Activated naive CD8-positive, alpha-beta T cell treated with anti-CD3 and anti-CD28 coated beads, Interleukin-2, amount 10 ng/mL, durations not matched to agents 7 days and 5 days (primary cell): Measurements from ENCODE around the gene CEBPB. TPM values are rescaled to one million over a fixed set of nuclear protein-coding genes. Genes with fewer than 3 reads are reported as not detected.

Source experiments
- ATAC-seq: fragments of 150-1000 bp; cut with Tn5 transposase; one replicate; pipeline ENCODE4 v1.10.0; 2021; ENCODE audit warnings: low read depth, moderate library complexity
- POLR2A ChIA-PET: fragments of 350-600 bp; sonication (Branson Sonifier 250); formaldehyde crosslinking; loops from one replicate; lab custom pipeline; 2021; ENCODE audit warnings: antibody characterized with exemption; lab: Charles Lee
- DNase-seq: peaks from one replicate; pipeline ENCODE4 v3.0.0; 2021
- H3K27ac Mint-ChIP-seq: one replicate; pipeline ENCODE4 v1.8.0; 2022; ENCODE audit warnings: mild to moderate bottlenecking, mixed read lengths
- H3K27me3 Mint-ChIP-seq: one replicate; pipeline ENCODE4 v1.8.0; 2022; ENCODE audit warnings: mild to moderate bottlenecking, moderate library complexity, mixed read lengths
- H3K36me3 Mint-ChIP-seq: one replicate; pipeline ENCODE4 v1.8.0; 2021; ENCODE audit warnings: mild to moderate bottlenecking, mixed read lengths
- H3K4me1 Mint-ChIP-seq: one replicate; pipeline ENCODE4 v1.8.0; 2021; ENCODE audit warnings: mixed read lengths
- H3K4me3 Mint-ChIP-seq: one replicate; pipeline ENCODE4 v1.8.0; 2022; ENCODE audit warnings: mild to moderate bottlenecking, moderate library complexity, mixed read lengths
- H3K9me3 Mint-ChIP-seq: one replicate; pipeline ENCODE4 v1.8.0; 2021; ENCODE audit warnings: mixed read lengths
- total RNA-seq, 2 experiments: library from RNA; stranded (reverse); gene quantifications; one replicate each; pipeline ENCODE4 v1.2.3, GENCODE V29; 2021

The CEBPB gene
- total RNA-seq, 2 experiments from 2014 or later = 38.3 to 38.7 TPM

DNA sequence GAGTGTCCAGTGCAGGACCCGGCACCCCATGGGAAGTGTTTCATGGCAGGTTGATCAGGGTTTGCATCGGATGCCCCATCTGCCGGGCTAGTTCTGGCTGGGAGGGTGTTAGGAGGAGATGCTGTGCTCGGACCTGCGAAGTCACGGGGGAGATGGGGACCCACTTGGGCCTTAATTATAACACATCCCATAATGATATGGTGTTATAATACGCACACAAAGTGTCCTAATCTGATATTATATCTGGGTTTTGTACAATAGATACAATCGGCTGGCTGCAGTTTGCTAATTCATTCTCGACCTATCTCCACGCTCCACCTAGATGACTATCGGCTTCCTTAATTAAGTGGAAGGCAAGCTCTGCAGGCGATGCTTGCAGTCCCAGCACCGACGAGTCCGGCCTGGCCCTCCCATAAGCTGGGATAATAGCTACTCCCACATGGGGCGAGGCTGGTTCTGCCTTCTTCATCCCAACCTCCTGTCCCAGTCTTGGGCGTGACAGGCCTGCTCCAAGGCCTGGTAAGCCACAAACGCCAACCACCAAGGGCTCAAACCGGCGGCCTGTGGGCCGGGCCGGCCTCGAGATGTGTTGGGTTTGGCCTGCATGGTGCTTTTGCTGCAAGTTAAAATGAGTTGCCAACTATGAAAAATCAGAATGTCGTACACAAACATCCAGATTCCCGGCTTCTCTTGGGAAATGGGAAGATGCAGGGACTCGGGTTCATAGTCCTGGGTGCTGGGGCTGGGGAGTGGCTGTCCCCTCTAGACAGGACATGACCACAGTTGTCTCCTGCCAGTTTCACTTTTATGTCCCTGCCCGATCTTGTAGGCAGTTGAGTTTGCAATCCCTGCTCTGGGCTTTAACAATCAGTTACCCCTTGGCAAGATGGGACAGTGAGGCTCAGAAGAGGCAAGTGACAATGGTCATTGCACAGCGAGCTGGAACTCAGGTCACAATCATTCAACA, 32.7 kb downstream of the CEBPB start:
- Mint-ChIP-seq H3K4me1 (peaks cover 21% of the 10 kb centered on the region), H3K9me3 (peaks cover 3% of the 10 kb centered on the region), H3K36me3 (no peaks in the 10 kb centered on the region), H3K4me3 (no peak overlapping the region), H3K27ac (no peak overlapping the region), H3K27me3 (peaks cover 4% of the 10 kb centered on the region)
- ATAC-seq (no peak), DNase-seq (no peak)
- POLR2A ChIA-PET = no interaction called here

GRCh38 chr20:50224052-50224451, 33.4 kb downstream of the CEBPB start:
- Mint-ChIP-seq H3K4me3 (no peak overlapping the region), H3K9me3 (peaks cover 3% of the 10 kb centered on the region), H3K4me1 (peaks cover 21% of the 10 kb centered on the region), H3K27me3 (peaks cover 4% of the 10 kb centered on the region), H3K36me3 (no peaks in the 10 kb centered on the region), H3K27ac (peak overlapping the region; percentile 19)
- DNase-seq (no peak), ATAC-seq (no peak)
- POLR2A ChIA-PET = no interaction called here

DNA sequence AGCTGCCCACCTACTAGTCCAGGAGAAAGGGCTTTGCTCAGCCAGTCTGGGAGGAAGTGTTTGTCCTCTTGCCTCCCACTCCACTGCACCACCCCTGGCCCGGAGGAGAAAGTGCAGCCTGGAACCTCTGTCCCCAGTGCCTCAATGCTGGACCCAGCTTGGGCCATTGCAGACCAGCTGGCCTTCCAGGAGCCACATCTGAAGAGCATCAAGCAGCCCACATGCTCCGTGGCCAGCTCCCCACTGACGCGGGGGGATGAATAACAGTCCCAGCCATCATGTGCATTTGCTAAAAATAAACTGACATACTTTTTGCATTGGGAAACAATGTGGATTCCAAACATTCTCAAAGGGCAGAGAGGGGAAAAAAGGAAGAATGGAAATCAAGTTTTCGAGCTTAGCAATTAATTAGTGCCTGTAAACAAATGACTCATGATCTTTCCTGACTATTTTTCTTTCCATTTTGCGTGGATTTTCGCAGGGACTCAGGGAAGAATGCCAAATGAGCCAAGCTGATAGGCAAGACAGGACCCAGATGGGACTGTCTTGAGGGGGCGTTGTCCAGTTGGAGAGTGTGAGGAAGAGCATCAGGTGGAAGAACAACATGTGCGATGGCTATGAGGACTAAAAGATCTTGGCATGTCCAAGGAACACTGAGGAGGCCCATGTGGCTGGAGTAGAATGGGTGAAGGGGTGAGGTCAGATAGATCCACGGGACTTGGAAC, 34.1 kb downstream of the CEBPB start:
- no peak for ATAC-seq

DNA sequence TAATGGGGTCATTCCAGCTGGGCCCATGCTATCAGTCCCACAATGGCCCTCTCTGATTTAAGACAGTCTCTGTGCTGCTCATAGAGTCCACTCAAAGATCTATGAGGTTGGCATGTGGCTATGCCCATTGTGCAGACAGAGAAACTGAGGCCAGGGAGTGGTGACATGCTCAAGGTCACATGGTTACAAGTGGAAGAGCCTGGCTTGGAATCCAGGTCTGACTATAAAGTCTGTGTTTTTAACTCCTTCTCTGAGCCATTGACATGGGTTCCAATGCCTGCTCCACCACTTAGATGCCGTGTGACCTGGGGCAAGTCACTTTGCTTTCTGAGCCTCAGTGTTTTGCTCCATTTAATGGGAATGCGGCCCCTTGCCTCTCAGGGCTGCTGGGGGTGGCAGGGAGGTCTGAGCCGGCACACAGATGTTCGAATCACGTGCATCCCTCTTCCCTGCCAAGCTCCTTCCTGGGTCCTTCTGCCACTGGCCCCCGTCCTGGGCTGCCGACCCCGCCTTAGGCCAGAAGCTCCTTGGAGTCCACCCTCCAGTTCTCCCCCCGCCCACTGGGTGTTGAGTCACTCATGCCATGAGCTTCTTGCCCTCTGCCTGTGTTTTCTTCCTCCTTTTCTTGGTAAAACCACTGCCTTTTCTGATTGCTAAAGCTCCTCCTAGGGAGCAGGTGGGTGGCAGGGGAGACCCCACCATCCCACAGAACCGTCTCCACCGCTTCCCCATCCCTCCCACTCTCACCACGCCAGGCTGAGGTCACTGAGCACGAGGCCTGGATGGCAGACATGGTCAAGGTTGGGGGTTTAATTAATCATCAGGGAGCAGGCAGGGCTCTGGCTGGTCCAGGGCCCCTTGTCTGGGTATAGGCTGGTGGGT, 35.7 kb downstream of the CEBPB start:
- Mint-ChIP-seq H3K36me3 (no peaks in the 10 kb centered on the region), H3K27ac (peak overlapping the region; percentile 57), H3K9me3 (peaks cover 3% of the 10 kb centered on the region), H3K27me3 (peaks cover 7% of the 10 kb centered on the region), H3K4me1 (peaks cover 26% of the 10 kb centered on the region), H3K4me3 (no peak overlapping the region)
- POLR2A ChIA-PET = interaction anchor here (0.8 kb wide), 1 partner anchor 34 kb away, joined by 3 read pairs; no protein-coding TSS in a partner anchor
- ATAC-seq = peak; percentile 9
- no peak for DNase-seq

More for the DNA sequence above, 34.1 kb downstream of the CEBPB start:
- Mint-ChIP-seq H3K27ac (no peak overlapping the region), H3K36me3 (no peaks in the 10 kb centered on the region), H3K27me3 (peaks cover 7% of the 10 kb centered on the region), H3K4me3 (no peak overlapping the region), H3K9me3 (peaks cover 3% of the 10 kb centered on the region), H3K4me1 (peaks cover 26% of the 10 kb centered on the region)
- no peak for DNase-seq
- POLR2A ChIA-PET = no interaction called here

- POLR2A ChIA-PET = interaction anchor here (0.7 kb wide), 1 partner anchor 289 kb away, joined by 3 read pairs; no protein-coding TSS in a partner anchor
Measured at GRCh38 chr20:50227506-50227905, 36.9 kb downstream of the CEBPB start.

GRCh38 chr20:50229156-50229607, 38.6 kb downstream of the CEBPB start:
- peak overlapping the region; percentile 34 for H3K27ac Mint-ChIP-seq
- H3K4me3 Mint-ChIP-seq = no peak overlapping the region
- H3K36me3 Mint-ChIP-seq = no peaks in the 10 kb centered on the region
- DNase-seq = no peak
- H3K27me3 Mint-ChIP-seq = peaks cover 7% of the 10 kb centered on the region
- ATAC-seq = no peak
- peaks cover 23% of the 10 kb centered on the region for H3K4me1 Mint-ChIP-seq
- H3K9me3 Mint-ChIP-seq = peaks cover 3% of the 10 kb centered on the region
- POLR2A ChIA-PET = no interaction called here

More at GRCh38 chr20:50227506-50227905, 36.9 kb downstream of the CEBPB start:
- ATAC-seq (no peak), DNase-seq (no peak)
- H3K36me3 Mint-ChIP-seq = no peaks in the 10 kb centered on the region
- H3K4me3 Mint-ChIP-seq = no peak overlapping the region
- peaks cover 3% of the 10 kb centered on the region for H3K9me3 Mint-ChIP-seq
- peaks cover 23% of the 10 kb centered on the region for H3K4me1 Mint-ChIP-seq
- H3K27me3 Mint-ChIP-seq = peaks cover 7% of the 10 kb centered on the region
- H3K27ac Mint-ChIP-seq = no peak overlapping the region

- peaks cover 3% of the 10 kb centered on the region for H3K27me3 Mint-ChIP-seq
- no peak overlapping the region for H3K4me3 Mint-ChIP-seq
- H3K27ac Mint-ChIP-seq = no peak overlapping the region
- H3K4me1 Mint-ChIP-seq = peaks cover 19% of the 10 kb centered on the region
- H3K36me3 Mint-ChIP-seq = no peaks in the 10 kb centered on the region
- DNase-seq (no peak), ATAC-seq (no peak)
- POLR2A ChIA-PET = no interaction called here
- no peaks in the 10 kb centered on the region for H3K9me3 Mint-ChIP-seq
Measured at GRCh38 chr20:50230184-50230583, 39.6 kb downstream of the CEBPB start.

DNA sequence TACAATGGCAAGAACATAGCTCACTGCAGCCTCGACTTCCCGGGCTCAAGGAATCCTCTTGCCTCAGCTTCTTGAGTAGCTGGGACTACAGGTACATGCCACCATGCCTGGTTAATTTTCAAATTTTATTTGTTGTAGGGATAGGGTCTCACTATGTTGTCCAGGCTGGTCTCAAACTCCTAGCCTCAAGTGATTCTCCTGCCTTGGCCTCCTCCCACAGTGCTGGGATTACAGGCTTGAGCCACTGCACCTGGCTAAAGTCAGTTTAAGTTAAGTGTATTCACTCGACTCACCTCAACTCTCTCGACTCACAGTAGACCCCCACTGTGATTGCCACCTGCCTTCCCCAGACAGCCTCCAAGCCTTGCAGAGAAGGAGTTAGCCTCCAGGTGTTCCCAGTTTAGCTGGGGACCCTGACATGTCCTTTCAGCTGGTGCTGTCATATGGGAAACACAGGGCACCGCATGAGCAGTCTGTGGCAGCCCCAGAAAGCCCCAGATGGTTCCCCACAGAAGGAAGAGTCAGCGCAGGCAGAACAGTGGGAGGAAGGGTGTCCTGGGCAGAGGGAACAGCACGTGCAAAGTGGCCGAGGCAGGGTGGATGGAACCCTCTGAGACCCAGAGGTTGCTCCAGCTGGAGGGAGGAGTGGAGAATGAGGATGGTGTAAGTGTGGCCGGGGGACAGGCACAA, 40.4 kb downstream of the CEBPB start:
- no peaks in the 10 kb centered on the region for H3K9me3 Mint-ChIP-seq
- H3K27ac Mint-ChIP-seq = no peak overlapping the region
- POLR2A ChIA-PET = no interaction called here
- ATAC-seq (no peak), DNase-seq (no peak)
- peaks cover 3% of the 10 kb centered on the region for H3K27me3 Mint-ChIP-seq
- H3K36me3 Mint-ChIP-seq = no peaks in the 10 kb centered on the region
- H3K4me3 Mint-ChIP-seq = no peak overlapping the region
- peaks cover 23% of the 10 kb centered on the region for H3K4me1 Mint-ChIP-seq

GRCh38 chr20:50231854-50232253, 41.2 kb downstream of the CEBPB start:
- no peak for ATAC-seq
- H3K4me3 Mint-ChIP-seq = no peak overlapping the region
- POLR2A ChIA-PET = no interaction called here
- H3K27me3 Mint-ChIP-seq = peaks cover 3% of the 10 kb centered on the region
- H3K9me3 Mint-ChIP-seq = no peaks in the 10 kb centered on the region
- peaks cover 23% of the 10 kb centered on the region for H3K4me1 Mint-ChIP-seq
- no peak for DNase-seq
- H3K27ac Mint-ChIP-seq = no peak overlapping the region
- H3K36me3 Mint-ChIP-seq = no peaks in the 10 kb centered on the region

GRCh38 chr20:50232651-50233324, 42.2 kb downstream of the CEBPB start:
- Mint-ChIP-seq H3K4me3 (no peak overlapping the region), H3K4me1 (peaks cover 20% of the 10 kb centered on the region)

DNA sequence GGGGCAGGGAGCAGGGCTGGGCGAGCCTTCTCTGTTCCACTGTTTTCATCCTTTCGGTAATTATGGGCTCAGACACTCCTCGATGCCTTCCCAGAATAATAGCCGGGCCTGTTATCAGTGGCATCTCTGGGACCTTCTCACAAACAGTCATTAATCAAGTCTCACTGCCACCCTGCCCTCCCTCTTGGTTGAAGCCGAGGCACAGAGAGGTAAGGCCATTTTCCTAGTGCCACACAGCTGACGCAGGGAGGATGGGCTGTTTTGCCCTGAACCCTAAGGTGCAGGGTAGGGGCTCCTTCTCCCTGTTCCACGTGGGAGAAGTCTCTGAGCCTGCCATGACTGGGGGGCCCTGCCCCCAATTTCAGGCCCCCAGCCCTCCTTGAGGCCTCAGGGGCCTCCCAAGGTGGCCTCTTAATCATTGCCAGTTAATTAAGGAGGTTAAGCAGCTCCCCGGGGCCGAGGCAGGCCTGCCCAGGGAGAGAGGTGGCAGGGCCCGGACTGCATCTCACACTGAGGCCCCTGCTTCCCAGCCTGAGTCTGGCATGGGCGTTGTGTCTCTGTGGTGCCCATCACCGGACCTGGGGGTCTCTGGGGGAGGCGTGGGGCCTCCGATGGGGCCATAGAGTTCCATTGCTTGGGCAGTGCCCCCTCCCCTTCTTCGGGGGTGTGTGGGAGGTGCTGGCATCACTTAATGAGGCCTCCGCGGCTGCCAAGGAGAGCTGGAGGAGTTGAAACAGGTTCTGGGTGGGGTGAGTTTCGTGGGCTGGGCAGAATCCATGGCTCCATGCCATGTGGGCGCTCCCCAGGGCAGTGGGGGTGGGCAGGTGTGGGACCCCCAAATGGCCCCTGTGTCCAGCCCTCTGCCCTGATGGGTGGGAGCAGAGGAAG, 42.9 kb downstream of the CEBPB start:
- peaks cover 17% of the 10 kb centered on the region for H3K4me1 Mint-ChIP-seq
- no peaks in the 10 kb centered on the region for H3K9me3 Mint-ChIP-seq
- no peak for ATAC-seq
- H3K27me3 Mint-ChIP-seq = peaks cover 3% of the 10 kb centered on the region
- H3K27ac Mint-ChIP-seq = no peak overlapping the region
- POLR2A ChIA-PET = no interaction called here
- H3K4me3 Mint-ChIP-seq = no peak overlapping the region
- no peak for DNase-seq
- no peaks in the 10 kb centered on the region for H3K36me3 Mint-ChIP-seq

More at GRCh38 chr20:50232651-50233324, 42.2 kb downstream of the CEBPB start:
- Mint-ChIP-seq H3K9me3 (no peaks in the 10 kb centered on the region), H3K27ac (no peak overlapping the region), H3K27me3 (peaks cover 3% of the 10 kb centered on the region), H3K36me3 (no peaks in the 10 kb centered on the region)
- no peak for ATAC-seq
- POLR2A ChIA-PET = no interaction called here
- no peak for DNase-seq
